Cardiac muscle cell (in vitro differentiated cells and primary cell): ENCODE data around the gene ONECUT3. TPM values are rescaled to one million over a fixed set of nuclear protein-coding genes. Genes with fewer than 3 reads are reported as not detected.

Source experiments
- DNase-seq, 2 donors: peaks; one replicate each; pipeline versions ENCODE4 v3.0.0 to v3.0.0-alpha.2; 2010 to 2017; ENCODE audit warnings: low read depth in 1 of 2, low spot score in 1 of 2
- H3K27ac ChIP-seq: fragments of 200-600 bp; sonication (generic); 2 replicates; pipeline ENCODE4 v1.5.1; 2016
- H3K27me3 ChIP-seq: fragments of 200-600 bp; sonication (generic); 2 replicates; pipeline ENCODE4 v1.6.0; 2016; ENCODE audit warnings: control low read depth
- H3K36me3 ChIP-seq: fragments of 200-600 bp; sonication (generic); 2 replicates; pipeline ENCODE4 v1.5.1; 2016; ENCODE audit warnings: control low read depth
- H3K4me1 ChIP-seq: fragments of 200-600 bp; sonication (generic); 2 replicates; pipeline ENCODE4 v1.8.1; 2017; ENCODE audit warnings: low read depth, mild to moderate bottlenecking, mixed run types
- H3K4me3 ChIP-seq: fragments of 200-600 bp; sonication (generic); 2 replicates; pipeline ENCODE4 v1.5.1; 2016; ENCODE audit warnings: mild to moderate bottlenecking
- H3K9me3 ChIP-seq: fragments of 200-600 bp; sonication (generic); 2 replicates; pipeline ENCODE4 v1.5.1; 2017; ENCODE audit warnings: low read depth, mild to moderate bottlenecking, control low read depth
- CTCF ChIP-seq: IDR thresholded peaks from 2 replicates; pipeline ENCODE4 v1.5.1; 2012; ENCODE audit warnings: low read depth, mild to moderate bottlenecking, low read length
- polyA plus RNA-seq: library from polyadenylated mRNA; unstranded; fragments of >200 nt; fragmentation: Nextera tagmentation; extraction: Ambion mirVana; gene quantifications from 2 replicates; pipeline ENCODE4 v1.2.1, GENCODE V29; 2016
- total RNA-seq: library from RNA; depleted of rRNA; stranded (reverse); fragments of >200 nt; gene quantifications from 2 replicates; pipeline ENCODE4 v1.2.3, GENCODE V29; 2016

ONECUT3 gene
- total and polyA plus RNA-seq, 2 experiments from 2014 or later: not detected

DNA sequence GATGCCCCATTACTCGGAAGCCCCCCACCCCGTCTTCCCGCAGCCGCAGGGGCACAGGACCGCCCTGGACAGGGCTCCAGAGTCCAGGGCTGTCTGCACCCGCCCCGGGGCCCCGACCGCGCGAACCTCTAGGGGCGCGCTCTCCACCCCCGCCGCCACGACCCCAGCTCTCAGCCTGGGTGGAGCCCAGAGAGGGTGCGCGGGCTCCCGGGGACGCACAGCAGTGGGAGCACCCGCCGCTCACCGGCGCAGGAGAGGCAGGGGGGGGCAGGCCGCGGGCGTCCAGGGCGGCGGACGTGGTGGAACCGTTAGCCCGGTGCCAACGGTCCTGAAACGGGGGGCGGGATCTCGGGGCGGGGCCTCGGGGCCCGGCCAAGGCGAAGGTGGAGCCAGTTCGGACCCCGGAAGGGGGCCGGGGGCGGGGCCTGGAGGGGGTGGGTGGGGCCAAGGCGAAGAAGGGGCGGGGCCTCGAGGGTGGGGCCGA, 58.7 kb downstream of the ONECUT3 start, which contains the start of gene ATP8B3:
Gene ATP8B3 (minus strand): TSS at position 335 of the 484 bp plus-strand sequence. CDS start 540 bp downstream, outside the sequence.
- no peak for DNase-seq
- H3K4me3 ChIP-seq: peak within 1 kb of the TSS; percentile 45
- H3K9me3 ChIP-seq: no peaks in the 10 kb centered on the region
- H3K36me3 ChIP-seq: peaks cover 6% of the 10 kb centered on the region
- H3K27ac ChIP-seq: no peak within 1 kb of the TSS
- peak; percentile 8 for TF ChIP-seq CTCF
- H3K4me1 ChIP-seq: no peaks in the 10 kb centered on the region
- no peaks in the 10 kb centered on the region for H3K27me3 ChIP-seq

DNA sequence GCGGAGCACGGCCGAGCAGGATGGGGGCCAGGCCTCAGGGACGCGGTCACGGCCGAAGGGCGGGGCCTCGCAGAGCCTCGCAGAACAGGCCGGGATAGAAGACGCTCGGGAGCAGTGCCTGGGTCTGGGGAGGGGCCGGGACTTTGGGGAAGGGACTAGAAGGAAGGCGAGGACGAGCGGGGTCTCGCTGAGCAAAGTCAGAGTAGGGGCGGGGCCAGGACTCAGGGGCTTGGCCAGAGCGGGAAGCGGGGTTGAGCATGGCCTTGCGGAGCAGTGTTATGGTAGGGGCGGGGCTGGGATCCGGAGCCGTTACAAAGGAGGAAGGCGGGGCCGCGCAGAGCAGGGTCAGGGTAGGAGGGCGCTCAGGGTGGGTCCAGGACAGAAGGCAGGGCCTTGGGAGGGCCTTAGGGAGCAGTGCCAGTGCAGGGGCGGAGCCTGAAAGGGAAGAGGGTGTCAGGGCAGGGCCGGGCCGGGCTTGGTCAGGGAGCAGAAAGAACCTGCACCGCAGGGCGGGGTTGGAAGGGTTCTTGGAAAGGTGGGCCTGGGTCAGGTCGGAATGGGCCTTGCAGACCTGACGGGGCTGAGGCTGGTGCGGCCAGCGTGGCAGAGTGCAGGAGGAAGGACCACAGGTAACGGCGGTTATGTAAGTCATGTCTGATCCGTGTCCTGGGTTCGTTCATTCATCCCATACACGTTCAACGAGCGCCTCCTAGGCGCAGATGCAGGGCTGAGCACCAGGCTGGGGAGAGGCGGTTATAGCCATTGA, 59.3 kb downstream of the ONECUT3 start:
- no peaks in the 10 kb centered on the region for H3K27me3 ChIP-seq
- peak; percentile 58 for TF ChIP-seq CTCF

GRCh38 chr19:1813192-1814182, 60.2 kb downstream of the ONECUT3 start:
- Histone ChIP-seq H3K27ac (no peak overlapping the region), H3K9me3 (no peaks in the 10 kb centered on the region), H3K27me3 (no peaks in the 10 kb centered on the region), H3K36me3 (peaks cover 12% of the 10 kb centered on the region), H3K4me3 (peak overlapping the region; percentile 45), H3K4me1 (no peaks in the 10 kb centered on the region)
- peak; percentile 0 for TF ChIP-seq CTCF
- DNase-seq: no peak

More for the DNA sequence above, 59.3 kb downstream of the ONECUT3 start:
- H3K4me3 ChIP-seq: peak overlapping the region; percentile 45
- no peak overlapping the region for H3K27ac ChIP-seq
- H3K36me3 ChIP-seq: peaks cover 6% of the 10 kb centered on the region
- no peaks in the 10 kb centered on the region for H3K4me1 ChIP-seq
- no peaks in the 10 kb centered on the region for H3K9me3 ChIP-seq
- peak; percentile 94 to 97 for DNase-seq

DNA sequence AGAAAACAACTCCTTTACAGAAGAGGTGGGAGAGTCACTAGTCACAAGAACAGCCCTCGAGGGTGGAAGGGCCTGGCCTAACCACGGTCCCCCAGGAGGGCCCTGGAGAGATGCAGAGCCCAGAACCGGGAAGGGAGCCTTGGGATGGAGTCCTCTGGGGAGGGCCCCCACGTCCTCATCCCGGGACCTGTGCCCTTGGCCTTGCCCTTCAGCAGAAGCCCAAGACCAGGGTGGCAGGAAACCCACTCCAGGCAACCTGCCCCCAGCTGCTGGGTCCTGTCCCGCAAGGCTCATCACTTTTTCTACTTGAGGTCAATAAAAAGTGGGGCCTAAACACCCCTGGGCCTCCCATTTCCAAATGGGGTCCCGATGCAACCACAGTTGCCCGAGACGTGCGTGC, 61.1 kb downstream of the ONECUT3 start:
- no peaks in the 10 kb centered on the region for H3K9me3 ChIP-seq
- DNase-seq: no peak
- no peak overlapping the region for H3K4me3 ChIP-seq
- H3K27me3 ChIP-seq: no peaks in the 10 kb centered on the region
- H3K36me3 ChIP-seq: peaks cover 16% of the 10 kb centered on the region
- H3K27ac ChIP-seq: no peak overlapping the region
- no peak for TF ChIP-seq CTCF
- H3K4me1 ChIP-seq: no peaks in the 10 kb centered on the region

DNA sequence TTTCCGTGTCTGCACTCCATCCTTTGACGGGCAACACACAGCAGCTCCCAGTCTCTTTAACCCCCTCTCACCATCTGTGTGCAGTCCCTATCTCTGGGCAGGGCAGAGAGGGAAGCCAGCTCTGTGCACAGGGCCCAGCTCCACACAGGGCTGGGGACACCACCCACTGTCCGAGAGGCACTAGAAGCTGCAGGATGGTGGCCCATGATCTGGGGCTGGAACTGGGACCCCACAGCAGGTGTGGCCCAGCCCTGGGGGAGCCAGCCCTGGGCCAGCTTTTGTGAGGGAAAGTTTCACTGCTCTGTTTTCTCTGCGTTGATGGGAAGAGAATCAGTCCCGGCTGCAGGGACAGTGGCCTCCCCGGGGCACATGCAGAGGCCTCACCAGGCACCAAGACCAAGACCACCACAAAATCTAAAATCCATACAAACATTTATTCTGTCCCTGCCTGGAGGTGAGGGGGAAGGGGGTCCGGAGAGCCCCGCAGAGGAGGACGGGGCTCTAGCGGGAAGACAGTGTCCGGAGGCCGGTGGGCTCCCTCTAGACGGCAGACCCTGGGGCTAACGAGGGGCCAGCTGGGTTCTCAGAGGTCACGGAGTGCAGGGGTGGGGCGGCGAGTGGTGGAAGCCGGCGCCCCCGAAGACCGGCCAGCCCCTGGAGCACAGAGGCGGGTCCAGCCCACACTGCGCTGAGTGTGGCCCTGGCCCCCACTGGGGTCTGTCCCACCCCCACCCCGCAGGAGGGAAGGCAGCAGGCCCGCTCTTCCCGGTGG, 61.7 kb downstream of the ONECUT3 start:
- no peak overlapping the region for H3K27ac ChIP-seq
- H3K36me3 ChIP-seq: peaks cover 16% of the 10 kb centered on the region
- H3K4me1 ChIP-seq: no peaks in the 10 kb centered on the region
- H3K9me3 ChIP-seq: no peaks in the 10 kb centered on the region
- H3K4me3 ChIP-seq: no peak overlapping the region
- DNase-seq: no peak
- TF ChIP-seq CTCF: no peak
- no peaks in the 10 kb centered on the region for H3K27me3 ChIP-seq
